ENCODE results near the gene SLC48A1.

DNA sequence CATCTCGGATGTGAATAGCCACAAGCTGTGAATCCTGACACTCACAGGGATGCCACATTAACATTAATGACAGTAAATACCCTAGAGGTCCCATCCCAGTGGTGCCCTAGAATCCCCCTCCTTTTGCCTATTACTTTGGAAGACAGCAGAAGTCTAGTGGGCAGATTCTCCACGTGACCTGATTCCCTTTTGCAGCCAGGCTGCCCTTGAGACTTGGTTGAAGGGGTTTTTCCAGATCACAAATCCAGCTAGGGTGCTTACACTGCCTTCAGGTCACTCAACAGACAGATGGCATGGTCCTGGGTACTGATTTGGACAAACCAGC is 38.0 kb downstream of the SLC48A1 start:
- TF ChIP-seq, protein P1, sequence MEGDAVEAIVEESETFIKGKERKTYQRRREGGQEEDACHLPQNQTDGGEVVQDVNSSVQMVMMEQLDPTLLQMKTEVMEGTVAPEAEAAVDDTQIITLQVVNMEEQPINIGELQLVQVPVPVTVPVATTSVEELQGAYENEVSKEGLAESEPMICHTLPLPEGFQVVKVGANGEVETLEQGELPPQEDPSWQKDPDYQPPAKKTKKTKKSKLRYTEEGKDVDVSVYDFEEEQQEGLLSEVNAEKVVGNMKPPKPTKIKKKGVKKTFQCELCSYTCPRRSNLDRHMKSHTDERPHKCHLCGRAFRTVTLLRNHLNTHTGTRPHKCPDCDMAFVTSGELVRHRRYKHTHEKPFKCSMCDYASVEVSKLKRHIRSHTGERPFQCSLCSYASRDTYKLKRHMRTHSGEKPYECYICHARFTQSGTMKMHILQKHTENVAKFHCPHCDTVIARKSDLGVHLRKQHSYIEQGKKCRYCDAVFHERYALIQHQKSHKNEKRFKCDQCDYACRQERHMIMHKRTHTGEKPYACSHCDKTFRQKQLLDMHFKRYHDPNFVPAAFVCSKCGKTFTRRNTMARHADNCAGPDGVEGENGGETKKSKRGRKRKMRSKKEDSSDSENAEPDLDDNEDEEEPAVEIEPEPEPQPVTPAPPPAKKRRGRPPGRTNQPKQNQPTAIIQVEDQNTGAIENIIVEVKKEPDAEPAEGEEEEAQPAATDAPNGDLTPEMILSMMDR (optimal IDR thresholded peaks at IDR 0.05 in 1 of 3, IDR thresholded peaks at IDR 0.05 in 1 of 3, conservative IDR thresholded peaks at IDR 0.05 in 1 of 3; ENCODE audit: extremely low read depth in 1 of 3, insufficient read depth in 2 of 3, low read length in 3 of 3), result no peak
- TF ChIP-seq EZH2 (IDR thresholded peaks at IDR 0.05; ENCODE audit: low read length), result no peak
